CD4-positive, alpha-beta T cell (primary cell): ENCODE measurements around the gene FILIP1. TPM values are rescaled to one million over a fixed set of nuclear protein-coding genes. Genes with fewer than 3 reads are reported as not detected.

Experiments
- ATAC-seq: fragments of 200-7000 bp; cut with Tn5 transposase; one replicate; pipeline ENCODE4 v1.10.0; 2022; ENCODE audit warnings: mild to moderate bottlenecking; ENCODE audit not compliant: poor library complexity
- CTCF ChIA-PET: fragments of 350-600 bp; sonication (Branson Sonifier 250); formaldehyde crosslinking; loops from one replicate; lab custom pipeline; 2021; ENCODE audit warnings: antibody characterized with exemption, inconsistent platforms; lab: Charles Lee
- POLR2A ChIA-PET: fragments of 350-600 bp; sonication (Branson Sonifier 250); formaldehyde crosslinking; loops from one replicate; lab custom pipeline; 2021; ENCODE audit warnings: antibody characterized with exemption, inconsistent platforms; lab: Charles Lee
- DNase-seq, 14 experiments: peaks; one replicate each; pipeline ENCODE4 v3.0.0-alpha.2; 2013 to 2020; ENCODE audit warnings: mixed read lengths in 2 of 14
- H3K27ac ChIP-seq, 2 donors: one replicate each; pipeline versions ENCODE4 v1.5.1 to v1.7.0; 2013; ENCODE audit warnings: low read length in 2 of 2, low read depth in 1 of 2, mild to moderate bottlenecking in 1 of 2
- H3K27me3 ChIP-seq, 2 experiments: 1 replicate in 1 of 2; 2 replicates in 1 of 2; pipeline versions ENCODE4 v1.6.1 to v1.7.0; 2013; ENCODE audit warnings: low read length in 2 of 2, control low read depth in 1 of 2, mild to moderate bottlenecking in 1 of 2, moderate library complexity in 1 of 2; ENCODE audit not compliant: insufficient read depth in 2 of 2, control insufficient read depth in 1 of 2
- H3K36me3 ChIP-seq: one replicate; pipeline ENCODE4 v1.6.1; 2013; ENCODE audit warnings: low read length, control low read depth; ENCODE audit not compliant: insufficient read depth
- H3K4me1 ChIP-seq: one replicate; pipeline ENCODE4 v1.6.1; 2013; ENCODE audit warnings: low read length, control low read depth; ENCODE audit not compliant: insufficient read depth
- H3K4me3 ChIP-seq: one replicate; pipeline ENCODE4 v1.5.1; 2013; ENCODE audit warnings: mild to moderate bottlenecking, low read length, moderate library complexity
- H3K9me3 ChIP-seq, 2 experiments: 1 replicate in 1 of 2; 2 replicates in 1 of 2; pipeline versions ENCODE4 v1.6.1 to v1.7.0; 2013; ENCODE audit warnings: low read length in 2 of 2, mild to moderate bottlenecking in 2 of 2, control low read depth in 1 of 2, moderate library complexity in 1 of 2; ENCODE audit not compliant: control insufficient read depth in 1 of 2, insufficient read depth in 1 of 2
- H3K27ac Mint-ChIP-seq: one replicate; pipeline ENCODE4 v1.8.0; 2020; ENCODE audit warnings: mixed read lengths
- H3K27me3 Mint-ChIP-seq: one replicate; pipeline ENCODE4 v1.8.0; 2021; ENCODE audit warnings: mixed read lengths
- H3K36me3 Mint-ChIP-seq: one replicate; pipeline ENCODE4 v1.8.0; 2021; ENCODE audit warnings: low read depth, mixed read lengths
- H3K4me1 Mint-ChIP-seq: one replicate; pipeline ENCODE4 v1.8.0; 2021; ENCODE audit warnings: low read depth, mixed read lengths
- H3K4me3 Mint-ChIP-seq: one replicate; pipeline ENCODE4 v1.8.0; 2020; ENCODE audit warnings: mild to moderate bottlenecking, mixed read lengths
- H3K9me3 Mint-ChIP-seq: one replicate; pipeline ENCODE4 v1.8.0; 2020; ENCODE audit warnings: mixed read lengths
- CTCF ChIP-seq: fragments of 200-600 bp; IDR thresholded peaks from one replicate; pipeline ENCODE4 v1.8.0; 2022; ENCODE audit warnings: antibody characterized with exemption, mild to moderate bottlenecking
- intact Hi-C, 2 experiments: fragments of 100-400 bp; cut with DNase I in 1 of 2; cut with micrococcal nuclease in 1 of 2; formaldehyde crosslinking; loops; one replicate each; pipeline versions ENCODE4 v1.15.1 to v1.9.0; 2023 to 2025; cut with DNase I, micrococcal nuclease
- total RNA-seq, 174 experiments: library from RNA in 2 of 174; stranded (reverse) in 2 of 174; gene quantifications; one replicate each; pipeline ENCODE4 v1.2.3 and lab custom pipeline; 2021 to 2026

The FILIP1 gene
- total RNA-seq, 2 experiments from 2014 or later = 0.06 TPM; not detected in 1

- ChIA-PET POLR2A (no interaction called here), CTCF (no interaction called here)
- no peaks in the 10 kb centered on the region for H3K27me3 Mint-ChIP-seq
Measured at GRCh38 chr6:75505424-75505823, 11.8 kb upstream of the FILIP1 start.

GRCh38 chr6:75504465-75505222 is 11.0 kb upstream of the FILIP1 start:
- no peaks in the 10 kb centered on the region for H3K36me3 ChIP-seq
- Mint-ChIP-seq H3K4me1 (no peaks in the 10 kb centered on the region), H3K27me3 (no peaks in the 10 kb centered on the region), H3K4me3 (no peak overlapping the region), H3K9me3 (no peaks in the 10 kb centered on the region), H3K27ac (no peak overlapping the region), H3K36me3 (no peaks in the 10 kb centered on the region)
- no peaks in the 10 kb centered on the region for H3K27me3 ChIP-seq
- CTCF ChIA-PET = no interaction called here
- no peak for TF ChIP-seq CTCF
- no peaks in the 10 kb centered on the region for H3K4me1 ChIP-seq
- ATAC-seq (no peak), DNase-seq (no peak)
- H3K27ac ChIP-seq = no peak overlapping the region
- intact Hi-C loops = no loop called here
- POLR2A ChIA-PET = no interaction called here
- no peak overlapping the region for H3K4me3 ChIP-seq
- H3K9me3 ChIP-seq = no peaks in the 10 kb centered on the region

More at GRCh38 chr6:75505424-75505823, 11.8 kb upstream of the FILIP1 start:
- no peaks in the 10 kb centered on the region for H3K36me3 Mint-ChIP-seq
- H3K4me3 Mint-ChIP-seq = no peak overlapping the region
- TF ChIP-seq CTCF = no peak
- ATAC-seq (no peak), DNase-seq (no peak)
- H3K27ac Mint-ChIP-seq = no peak overlapping the region
- no peaks in the 10 kb centered on the region for H3K9me3 Mint-ChIP-seq
- no peaks in the 10 kb centered on the region for H3K4me1 Mint-ChIP-seq
- Histone ChIP-seq H3K36me3 (no peaks in the 10 kb centered on the region), H3K9me3 (no peaks in the 10 kb centered on the region), H3K4me3 (no peak overlapping the region), H3K27ac (no peak overlapping the region), H3K27me3 (no peaks in the 10 kb centered on the region), H3K4me1 (no peaks in the 10 kb centered on the region)
- intact Hi-C loops = no loop called here

GRCh38 chr6:75503291-75503690 is 9.7 kb upstream of the FILIP1 start:
- Mint-ChIP-seq H3K27me3 (no peaks in the 10 kb centered on the region), H3K9me3 (no peaks in the 10 kb centered on the region), H3K4me3 (no peak overlapping the region), H3K27ac (no peak overlapping the region), H3K4me1 (no peaks in the 10 kb centered on the region), H3K36me3 (no peaks in the 10 kb centered on the region)
- no peak overlapping the region for H3K27ac ChIP-seq
- H3K36me3 ChIP-seq = no peaks in the 10 kb centered on the region
- no peak for TF ChIP-seq CTCF
- no peaks in the 10 kb centered on the region for H3K9me3 ChIP-seq
- no peaks in the 10 kb centered on the region for H3K27me3 ChIP-seq
- DNase-seq = no peak
- no peaks in the 10 kb centered on the region for H3K4me1 ChIP-seq
- no peak overlapping the region for H3K4me3 ChIP-seq
- intact Hi-C loops = no loop called here
- no peak for ATAC-seq
- ChIA-PET POLR2A (no interaction called here), CTCF (no interaction called here)
